SK-N-MC (cell line): ENCODE measurements around the gene NUP214.

ENCODE experiments used
- EZH2 ChIP-seq: fragments of 200-600 bp; sonication (generic); IDR thresholded peaks from one replicate; pipeline ENCODE4 v1.6.1; 2017; ENCODE audit warnings: antibody characterized with exemption
- FOXP2 ChIP-seq: optimal IDR thresholded peaks from 2 replicates; pipeline ENCODE3; 2011; ENCODE audit warnings: mild to moderate bottlenecking, moderate library complexity; ENCODE audit not compliant: insufficient read depth; ENCODE audit errors: extremely low read length, control extremely low read depth
- POLR2AphosphoS5 ChIP-seq: IDR thresholded peaks from 2 replicates; pipeline ENCODE4 v1.6.1; 2012; ENCODE audit warnings: mild to moderate bottlenecking, low read depth, low read length, borderline replicate concordance

DNA sequence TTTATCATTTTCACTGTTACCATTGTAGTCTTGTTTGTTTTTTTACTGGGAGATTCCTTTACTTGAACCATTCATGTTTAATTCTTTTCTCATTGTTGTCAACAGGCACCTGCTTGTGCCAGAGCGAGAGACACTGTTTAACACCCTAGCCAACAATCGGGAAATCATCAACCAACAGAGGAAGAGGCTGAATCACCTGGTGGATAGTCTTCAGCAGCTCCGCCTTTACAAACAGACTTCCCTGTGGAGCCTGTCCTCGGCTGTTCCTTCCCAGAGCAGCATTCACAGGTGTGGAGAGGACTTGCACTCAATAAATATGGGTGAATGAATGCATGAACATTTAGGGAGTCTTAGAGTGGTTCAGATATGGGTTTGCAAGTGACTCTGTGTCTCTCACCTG lies 37.5 kb downstream of the NUP214 start:
- no peak for TF ChIP-seq EZH2
- TF ChIP-seq POLR2AphosphoS5: no peak
- TF ChIP-seq FOXP2: no peak
